ENCODE data around the gene MMD. TPM values are rescaled to one million over a fixed set of nuclear protein-coding genes. Genes with fewer than 3 reads are reported as not detected.

The MMD gene
- total RNA-seq, 1 experiment from 2014 or later = 26.9 TPM

DNA sequence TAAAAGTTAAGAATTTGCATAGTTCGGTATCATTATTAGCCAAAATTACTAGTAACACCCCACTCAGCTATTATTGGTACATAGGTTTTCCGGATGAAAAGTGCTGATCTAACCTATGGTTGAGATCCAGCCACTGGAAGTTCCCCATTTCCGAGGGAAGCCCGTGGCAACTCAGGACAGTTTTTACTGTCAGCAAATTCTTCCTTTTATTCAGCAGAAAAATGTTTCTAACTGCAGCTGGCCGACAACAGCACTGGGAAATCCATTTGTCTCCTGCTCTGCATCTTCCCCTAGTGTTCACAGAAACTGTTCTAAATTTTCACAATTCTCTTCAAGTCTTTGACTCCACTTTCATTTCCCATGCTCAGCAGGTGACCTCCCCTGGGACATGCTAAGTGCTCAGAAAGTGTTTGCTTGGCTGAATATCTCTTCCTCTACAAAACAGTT lies 15.5 kb upstream of the MMD start:
- CTCF ChIA-PET = no interaction called here
- no peak for ATAC-seq

DNA sequence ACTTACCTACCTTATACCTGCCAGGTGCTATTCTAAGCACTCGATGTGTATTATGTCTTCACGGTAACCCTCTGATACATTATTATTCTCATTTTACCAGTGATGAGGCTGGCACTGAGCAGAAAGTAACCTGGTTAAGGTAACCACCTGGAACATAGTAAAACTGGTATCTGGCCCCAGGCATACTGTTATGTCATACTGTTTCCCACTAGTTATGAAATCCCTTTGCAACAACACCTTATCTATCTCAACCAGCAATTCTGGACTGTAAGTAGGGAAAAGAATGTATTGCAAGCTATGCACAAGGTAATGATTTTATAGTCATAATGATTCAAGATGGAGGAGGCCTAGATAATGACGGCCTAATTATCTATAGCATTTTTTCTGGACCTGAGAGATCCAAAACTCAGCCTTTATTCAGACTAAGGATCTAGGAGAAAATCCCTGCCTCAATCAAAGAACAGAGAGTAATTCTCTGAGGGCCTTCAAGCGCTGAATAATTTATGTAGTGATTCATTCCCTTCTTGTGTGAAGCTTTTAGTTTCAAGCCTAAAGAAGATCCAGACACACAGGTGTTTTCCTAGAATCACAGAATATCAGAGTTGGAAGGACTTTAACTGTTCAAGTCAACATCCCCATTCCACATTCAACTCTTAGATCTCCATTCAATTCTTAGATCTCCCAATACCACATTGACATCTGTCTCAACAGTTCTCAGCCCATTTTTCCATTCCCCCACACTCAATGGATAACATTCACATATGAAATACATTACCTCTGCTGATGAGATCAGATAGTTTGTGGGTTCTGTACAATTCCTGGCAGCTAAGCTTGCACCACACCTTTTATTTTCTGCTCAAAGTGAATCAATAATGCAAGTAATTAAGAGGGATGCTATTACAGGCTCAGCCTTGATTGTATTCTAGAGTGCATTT lies 14.9 kb upstream of the MMD start:
- Histone ChIP-seq H3K9me3 (ENCODE audit: control insufficient read depth, insufficient read depth, low read depth, low read length) (no peaks in the 10 kb centered on the region), H3K27me3 (ENCODE audit: control insufficient read depth, insufficient read depth, low read length) (no peaks in the 10 kb centered on the region; the same call in 1 of the 2 replicates), H3K27ac (ENCODE audit: low read length) (no peak overlapping the region), H3K36me3 (ENCODE audit: control insufficient read depth, insufficient read depth, low read length) (no peaks in the 10 kb centered on the region), H3K4me3 (ENCODE audit: low read depth in 2 of 2, low read length in 2 of 2) (no peak overlapping the region), H3K4me1 (ENCODE audit: control insufficient read depth, insufficient read depth, low read length) (peaks cover 19% of the 10 kb centered on the region)
- ChIA-PET CTCF (no interaction called here), POLR2A (no interaction called here)
- TF ChIP-seq POLR2AphosphoS5 (IDR thresholded peaks at IDR 0.05; ENCODE audit: low read depth, low read length) (no peak), TCF7L2 (IDR thresholded peaks at IDR 0.05; ENCODE audit: low read depth, low read length) (no peak)
- TF ChIP-seq, protein P1, sequence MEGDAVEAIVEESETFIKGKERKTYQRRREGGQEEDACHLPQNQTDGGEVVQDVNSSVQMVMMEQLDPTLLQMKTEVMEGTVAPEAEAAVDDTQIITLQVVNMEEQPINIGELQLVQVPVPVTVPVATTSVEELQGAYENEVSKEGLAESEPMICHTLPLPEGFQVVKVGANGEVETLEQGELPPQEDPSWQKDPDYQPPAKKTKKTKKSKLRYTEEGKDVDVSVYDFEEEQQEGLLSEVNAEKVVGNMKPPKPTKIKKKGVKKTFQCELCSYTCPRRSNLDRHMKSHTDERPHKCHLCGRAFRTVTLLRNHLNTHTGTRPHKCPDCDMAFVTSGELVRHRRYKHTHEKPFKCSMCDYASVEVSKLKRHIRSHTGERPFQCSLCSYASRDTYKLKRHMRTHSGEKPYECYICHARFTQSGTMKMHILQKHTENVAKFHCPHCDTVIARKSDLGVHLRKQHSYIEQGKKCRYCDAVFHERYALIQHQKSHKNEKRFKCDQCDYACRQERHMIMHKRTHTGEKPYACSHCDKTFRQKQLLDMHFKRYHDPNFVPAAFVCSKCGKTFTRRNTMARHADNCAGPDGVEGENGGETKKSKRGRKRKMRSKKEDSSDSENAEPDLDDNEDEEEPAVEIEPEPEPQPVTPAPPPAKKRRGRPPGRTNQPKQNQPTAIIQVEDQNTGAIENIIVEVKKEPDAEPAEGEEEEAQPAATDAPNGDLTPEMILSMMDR (IDR thresholded peaks at IDR 0.05) = no peak
- intact Hi-C loops (cut with micrococcal nuclease; ENCODE audit: unreplicated experiment) (no loop called here), in situ Hi-C loops (cut with HindIII; ENCODE audit: low pct_unique_long_range_greater_than_20kb, low sequenced_read_pairs) (no loop called here)
- no TSS peak for BruUV-seq (replicated peaks)
- ATAC-seq (no peak), DNase-seq (ENCODE audit: low read depth, low spot score) (no peak)

More for the DNA sequence above, 15.5 kb upstream of the MMD start:
- POLR2A ChIA-PET = no interaction called here
- no peaks in the 10 kb centered on the region for H3K9me3 ChIP-seq (ENCODE audit: control insufficient read depth, insufficient read depth, low read depth, low read length)
- no peaks in the 10 kb centered on the region for H3K36me3 ChIP-seq (ENCODE audit: control insufficient read depth, insufficient read depth, low read length)
- intact Hi-C loops (cut with micrococcal nuclease; ENCODE audit: unreplicated experiment) = no loop called here
- H3K27ac ChIP-seq (ENCODE audit: low read length) = no peak overlapping the region
- H3K4me3 ChIP-seq (ENCODE audit: low read depth in 2 of 2, low read length in 2 of 2) = no peak overlapping the region
- H3K27me3 ChIP-seq (ENCODE audit: control insufficient read depth, insufficient read depth, low read length) = no peaks in the 10 kb centered on the region; the same call in 1 of the 2 replicates
- peaks cover 19% of the 10 kb centered on the region for H3K4me1 ChIP-seq (ENCODE audit: control insufficient read depth, insufficient read depth, low read length)
- BruUV-seq (replicated peaks) = no TSS peak
- DNase-seq (ENCODE audit: low read depth, low spot score) = no peak
- TF ChIP-seq POLR2AphosphoS5 (IDR thresholded peaks at IDR 0.05; ENCODE audit: low read depth, low read length) = no peak
- TF ChIP-seq, protein P1 (IDR thresholded peaks at IDR 0.05) = no peak
- TF ChIP-seq SIN3A (IDR thresholded peaks at IDR 0.05; ENCODE audit: borderline replicate concordance, insufficient read depth, low read depth, low read length) = no peak
- TF ChIP-seq, protein P2, sequence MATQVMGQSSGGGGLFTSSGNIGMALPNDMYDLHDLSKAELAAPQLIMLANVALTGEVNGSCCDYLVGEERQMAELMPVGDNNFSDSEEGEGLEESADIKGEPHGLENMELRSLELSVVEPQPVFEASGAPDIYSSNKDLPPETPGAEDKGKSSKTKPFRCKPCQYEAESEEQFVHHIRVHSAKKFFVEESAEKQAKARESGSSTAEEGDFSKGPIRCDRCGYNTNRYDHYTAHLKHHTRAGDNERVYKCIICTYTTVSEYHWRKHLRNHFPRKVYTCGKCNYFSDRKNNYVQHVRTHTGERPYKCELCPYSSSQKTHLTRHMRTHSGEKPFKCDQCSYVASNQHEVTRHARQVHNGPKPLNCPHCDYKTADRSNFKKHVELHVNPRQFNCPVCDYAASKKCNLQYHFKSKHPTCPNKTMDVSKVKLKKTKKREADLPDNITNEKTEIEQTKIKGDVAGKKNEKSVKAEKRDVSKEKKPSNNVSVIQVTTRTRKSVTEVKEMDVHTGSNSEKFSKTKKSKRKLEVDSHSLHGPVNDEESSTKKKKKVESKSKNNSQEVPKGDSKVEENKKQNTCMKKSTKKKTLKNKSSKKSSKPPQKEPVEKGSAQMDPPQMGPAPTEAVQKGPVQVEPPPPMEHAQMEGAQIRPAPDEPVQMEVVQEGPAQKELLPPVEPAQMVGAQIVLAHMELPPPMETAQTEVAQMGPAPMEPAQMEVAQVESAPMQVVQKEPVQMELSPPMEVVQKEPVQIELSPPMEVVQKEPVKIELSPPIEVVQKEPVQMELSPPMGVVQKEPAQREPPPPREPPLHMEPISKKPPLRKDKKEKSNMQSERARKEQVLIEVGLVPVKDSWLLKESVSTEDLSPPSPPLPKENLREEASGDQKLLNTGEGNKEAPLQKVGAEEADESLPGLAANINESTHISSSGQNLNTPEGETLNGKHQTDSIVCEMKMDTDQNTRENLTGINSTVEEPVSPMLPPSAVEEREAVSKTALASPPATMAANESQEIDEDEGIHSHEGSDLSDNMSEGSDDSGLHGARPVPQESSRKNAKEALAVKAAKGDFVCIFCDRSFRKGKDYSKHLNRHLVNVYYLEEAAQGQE (IDR thresholded peaks at IDR 0.05; ENCODE audit: insufficient read depth in 1 of 2, low read depth in 2 of 2, low read length in 1 of 2) = no peak
- no peak for TF ChIP-seq TCF7L2 (IDR thresholded peaks at IDR 0.05; ENCODE audit: low read depth, low read length)
- in situ Hi-C loops (cut with HindIII; ENCODE audit: low pct_unique_long_range_greater_than_20kb, low sequenced_read_pairs) = no loop called here
